GM10248 (cell line): ENCODE data around the gene UGT1A7.
A peak's percentile ranks its signal among the peaks of the same experiment; 100 is the strongest.

ENCODE experiments used
- CTCF ChIA-PET: fragments of 300-600 bp; sonication (Branson Sonifier 250); formaldehyde crosslinking; extraction: SDS; loops from one replicate; lab custom pipeline; 2021; ENCODE audit warnings: antibody characterized with exemption; lab: Yijun Ruan, JAX
- POLR2A ChIA-PET: fragments of 350-650 bp; sonication (Branson Sonifier 250); formaldehyde crosslinking; extraction: SDS; loops from one replicate; lab custom pipeline; 2020; ENCODE audit warnings: antibody characterized with exemption; lab: Yijun Ruan, JAX
- DNase-seq: peaks from one replicate; pipeline ENCODE4 v3.0.0; 2012; ENCODE audit errors: extremely low spot score
- TF ChIP-seq, protein P1 (sequence below): IDR thresholded peaks from 2 replicates; pipeline ENCODE4 v1.5.1; 2012; ENCODE audit warnings: mild to moderate bottlenecking, low read depth; ENCODE audit errors: extremely low read depth, missing control alignments, control extremely low read depth

UGT1A7 gene

DNA sequence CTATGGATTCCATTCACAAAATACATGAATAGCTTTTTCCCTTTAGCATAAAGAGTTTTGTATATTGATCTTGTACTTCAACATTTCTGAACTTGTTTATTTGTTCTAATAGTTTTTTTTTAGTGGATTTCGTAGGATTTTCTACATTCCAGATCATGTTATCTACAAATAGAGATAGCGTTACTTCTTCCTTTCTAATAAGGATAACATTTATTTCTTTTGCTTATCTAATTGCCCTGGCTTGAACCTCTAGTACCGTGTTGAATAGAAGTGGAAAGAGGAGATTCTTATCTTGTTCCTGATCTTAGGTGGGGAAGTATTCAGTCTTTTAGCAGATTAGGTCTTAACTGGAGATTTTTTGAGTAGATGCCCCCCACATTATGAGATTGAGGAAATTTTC lies 20.5 kb downstream of the UGT1A7 start:
- POLR2A ChIA-PET = no interaction called here
- CTCF ChIA-PET = interaction anchor here (1.0 kb wide), 1 partner anchor 10 kb away, joined by 3 read pairs; no protein-coding TSS in a partner anchor
- DNase-seq = no peak
- TF ChIP-seq, protein P1, sequence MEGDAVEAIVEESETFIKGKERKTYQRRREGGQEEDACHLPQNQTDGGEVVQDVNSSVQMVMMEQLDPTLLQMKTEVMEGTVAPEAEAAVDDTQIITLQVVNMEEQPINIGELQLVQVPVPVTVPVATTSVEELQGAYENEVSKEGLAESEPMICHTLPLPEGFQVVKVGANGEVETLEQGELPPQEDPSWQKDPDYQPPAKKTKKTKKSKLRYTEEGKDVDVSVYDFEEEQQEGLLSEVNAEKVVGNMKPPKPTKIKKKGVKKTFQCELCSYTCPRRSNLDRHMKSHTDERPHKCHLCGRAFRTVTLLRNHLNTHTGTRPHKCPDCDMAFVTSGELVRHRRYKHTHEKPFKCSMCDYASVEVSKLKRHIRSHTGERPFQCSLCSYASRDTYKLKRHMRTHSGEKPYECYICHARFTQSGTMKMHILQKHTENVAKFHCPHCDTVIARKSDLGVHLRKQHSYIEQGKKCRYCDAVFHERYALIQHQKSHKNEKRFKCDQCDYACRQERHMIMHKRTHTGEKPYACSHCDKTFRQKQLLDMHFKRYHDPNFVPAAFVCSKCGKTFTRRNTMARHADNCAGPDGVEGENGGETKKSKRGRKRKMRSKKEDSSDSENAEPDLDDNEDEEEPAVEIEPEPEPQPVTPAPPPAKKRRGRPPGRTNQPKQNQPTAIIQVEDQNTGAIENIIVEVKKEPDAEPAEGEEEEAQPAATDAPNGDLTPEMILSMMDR = no peak

DNA sequence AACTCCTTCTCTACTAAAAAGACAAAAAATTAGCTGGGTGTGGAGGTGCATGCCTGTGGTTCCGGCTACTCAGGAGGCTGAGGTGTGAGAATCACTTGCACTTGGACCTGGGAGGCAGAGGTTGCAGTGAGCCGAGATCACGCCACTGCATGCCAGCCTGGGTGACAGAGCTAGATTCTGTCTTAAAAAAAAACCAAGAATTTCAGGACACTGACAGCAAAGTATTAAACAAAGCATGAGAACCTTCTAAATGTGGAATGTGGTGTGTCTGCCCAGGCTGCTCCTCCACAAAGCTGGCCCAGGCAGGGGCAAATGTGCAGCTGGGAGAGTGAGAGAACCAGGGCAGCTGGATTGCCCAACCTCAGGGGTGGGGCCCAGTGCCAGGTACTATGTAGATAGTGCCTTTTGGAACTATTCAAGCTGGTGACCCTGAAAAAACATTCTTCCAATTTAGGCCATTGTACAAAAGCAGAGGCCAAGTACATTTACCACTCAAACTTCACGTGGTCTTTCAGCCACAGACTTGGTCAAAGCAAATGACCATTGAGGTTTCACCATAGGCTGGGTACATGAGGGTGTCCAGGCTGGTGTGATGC lies 24.3 kb downstream of the UGT1A7 start:
- no peak for DNase-seq
- TF ChIP-seq, protein P1 = no peak
- ChIA-PET POLR2A (no interaction called here), CTCF (interaction anchor here (1.0 to 1.5 kb wide), 2 partner anchors 10 to 11 kb away, joined by 3 read pairs; no protein-coding TSS in a partner anchor)

DNA sequence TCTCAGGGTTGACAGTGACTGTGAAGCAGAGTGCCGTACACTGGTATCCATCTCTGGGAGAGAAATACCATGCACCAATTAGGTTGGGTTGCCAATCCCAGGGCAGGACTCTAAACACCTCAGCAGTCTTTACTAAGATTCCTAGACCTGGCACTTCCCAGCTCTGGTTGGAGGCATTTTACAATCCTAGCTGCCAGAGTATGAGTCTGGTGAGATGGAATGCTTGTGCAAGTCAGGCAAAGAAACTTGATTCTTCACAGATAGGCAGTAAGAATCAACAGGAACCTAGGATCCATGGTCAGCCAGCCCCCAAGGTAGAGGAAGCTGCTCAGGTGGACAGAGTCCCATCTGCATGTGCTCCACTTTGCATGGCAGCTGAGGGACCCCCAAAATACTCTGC lies 25.0 kb downstream of the UGT1A7 start:
- ChIA-PET CTCF (interaction anchor here (1.0 to 1.5 kb wide), 2 partner anchors 9 to 11 kb away, joined by 3 read pairs; no protein-coding TSS in a partner anchor), POLR2A (no interaction called here)

DNA sequence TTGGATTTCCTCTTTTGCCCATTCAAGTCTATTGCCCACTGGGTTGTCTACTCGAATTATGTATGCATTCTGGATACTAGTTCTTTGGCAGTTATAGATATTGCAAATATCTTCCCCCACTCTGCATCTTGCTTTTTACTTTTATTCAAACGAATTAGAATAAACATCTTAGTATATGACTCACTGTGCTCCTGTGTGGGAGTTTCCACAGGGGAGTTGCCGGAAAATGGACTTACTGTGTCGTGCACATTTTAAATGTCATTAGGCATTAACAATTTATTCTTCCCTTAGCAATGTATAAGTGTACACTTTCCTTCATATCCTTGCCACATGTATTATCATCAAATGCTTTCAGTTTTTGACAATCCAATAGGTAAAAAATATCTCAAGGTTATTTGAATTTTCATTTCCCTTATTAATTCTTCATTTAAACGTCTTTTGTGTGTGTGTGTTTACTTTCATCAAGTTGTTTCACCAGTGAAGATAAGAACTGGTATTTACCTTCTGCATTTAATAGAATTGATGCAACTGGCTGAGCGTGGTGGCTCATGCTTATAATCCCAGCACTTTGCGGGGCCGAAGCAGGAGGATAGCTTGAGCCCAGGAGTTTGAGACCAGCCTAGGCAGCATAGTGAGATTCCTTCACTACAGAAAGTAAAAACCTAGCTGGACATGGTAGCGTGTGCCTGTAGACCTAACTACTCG lies 26.4 kb downstream of the UGT1A7 start:
- ChIA-PET CTCF (interaction anchor here (0.8 kb wide), 1 partner anchor 11 kb away, joined by 4 read pairs; no protein-coding TSS in a partner anchor), POLR2A (no interaction called here)
- no peak for DNase-seq
- TF ChIP-seq, protein P1 = no peak

More for the DNA sequence above, 25.0 kb downstream of the UGT1A7 start:
- DNase-seq = no peak
- TF ChIP-seq, protein P1 = no peak

DNA sequence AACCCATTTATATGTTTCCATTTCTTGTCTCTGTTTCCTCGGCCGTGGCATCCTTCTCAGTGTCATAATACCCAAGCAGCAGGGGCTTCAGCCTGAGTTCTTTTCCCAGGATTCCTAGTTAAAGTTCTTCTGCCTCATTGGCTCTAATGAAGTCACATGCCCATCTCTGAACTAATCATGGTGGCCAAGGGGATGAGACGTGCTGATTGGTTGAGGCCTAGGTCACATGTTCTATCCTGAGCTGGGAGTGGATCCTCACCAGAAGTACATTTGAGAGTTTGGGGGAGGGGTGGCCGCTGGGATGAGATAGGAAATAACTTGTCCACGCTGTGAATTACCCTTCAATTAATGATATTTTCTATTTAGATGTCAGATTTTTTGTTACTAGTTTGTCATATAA lies 27.2 kb downstream of the UGT1A7 start:
- no peak for DNase-seq
- ChIA-PET POLR2A (no interaction called here), CTCF (interaction anchor here (0.8 kb wide), 1 partner anchor 12 kb away, joined by 4 read pairs; no protein-coding TSS in a partner anchor)
- TF ChIP-seq, protein P1 = no peak

DNA sequence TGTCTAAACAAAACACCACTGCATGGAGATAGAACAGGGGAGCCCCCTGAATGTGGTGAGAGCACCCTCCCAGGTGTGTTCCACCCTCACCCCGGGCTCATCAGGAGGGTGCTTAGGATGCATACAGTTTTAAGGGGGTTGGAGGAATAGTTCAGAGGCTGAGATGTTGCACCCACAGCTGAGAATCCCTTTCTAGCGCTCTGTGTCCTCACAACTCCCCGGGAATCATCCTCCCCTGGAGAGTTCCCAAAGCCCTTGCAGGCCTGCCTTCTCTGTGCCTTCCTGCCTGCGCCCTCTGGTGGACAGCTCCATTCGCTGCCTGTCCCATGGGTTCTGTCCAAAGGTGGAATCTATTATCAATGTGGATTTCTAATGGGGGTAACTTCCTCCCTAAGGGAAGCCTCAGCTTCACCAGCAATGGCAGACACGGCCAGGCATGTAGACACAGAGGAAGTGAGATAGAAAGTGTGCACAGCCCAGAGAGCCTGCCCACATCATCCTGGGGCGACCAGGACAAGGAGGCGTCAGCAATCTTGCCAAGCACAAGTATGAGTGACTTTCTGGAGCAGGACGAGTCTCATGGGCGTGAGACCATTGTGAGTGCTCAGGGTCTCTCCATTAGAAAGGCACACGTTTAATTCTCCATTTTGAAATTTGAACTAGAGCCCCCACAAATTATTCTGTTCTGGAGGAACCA lies 29.8 kb downstream of the UGT1A7 start:
- ChIA-PET POLR2A (no interaction called here), CTCF (interaction anchor here (0.6 to 2.5 kb wide), 14 partner anchors 9 to 307 kb away, joined by 3 to 25 read pairs (median 4); no protein-coding TSS in a partner anchor)
- peak; percentile 69 for DNase-seq
- TF ChIP-seq, protein P1 = peak; percentile 89
